Measurements from ENCODE around the gene BMP4.

GRCh38 chr14:53975444-53975843 is 18.8 kb upstream of the BMP4 start:
- TF ChIP-seq POLR2A (IDR thresholded peaks at IDR 0.05; ENCODE audit: low read length) (no peak), GATA1 (IDR thresholded peaks at IDR 0.05; ENCODE audit: low read depth, low read length) (no peak)

Data from erythroblast (primary cell).